Neural cell (in vitro differentiated cells): ENCODE measurements around the gene RTN4. TPM values are rescaled to one million over a fixed set of nuclear protein-coding genes. Genes with fewer than 3 reads are reported as not detected.

ENCODE experiments used
- H2AFZ ChIP-seq: fragments of 200-600, 300-800 bp; sonication (generic), shearing (Covaris generic); 2 replicates; pipeline ENCODE4 v1.6.0; 2014; ENCODE audit warnings: low read depth, mild to moderate bottlenecking, antibody characterized with exemption, low read length, moderate library complexity
- H3F3A ChIP-seq: fragments of 200-600 bp; shearing (Covaris generic); 2 replicates; pipeline ENCODE4 v1.6.1; 2016; ENCODE audit warnings: mild to moderate bottlenecking, moderate library complexity, mixed read lengths, antibody characterized with exemption, low read length; ENCODE audit not compliant: insufficient read depth, poor library complexity, severe bottlenecking
- H3K27ac ChIP-seq: fragments of 200-600, 300-800 bp; sonication (generic), shearing (Covaris generic); 2 replicates; pipeline ENCODE4 v1.5.1; 2014; ENCODE audit warnings: mild to moderate bottlenecking, low read length, moderate library complexity
- H3K27me3 ChIP-seq: fragments of 300-800, 200-600 bp; sonication (generic), shearing (Covaris generic); 2 replicates; pipeline ENCODE4 v1.6.0; 2014; ENCODE audit warnings: mild to moderate bottlenecking, low read depth, low read length, moderate library complexity; ENCODE audit not compliant: insufficient read depth
- H3K36me3 ChIP-seq: fragments of 300-800, 200-600 bp; sonication (generic), shearing (Covaris generic); 2 replicates; pipeline ENCODE4 v1.5.1; 2014; ENCODE audit warnings: mild to moderate bottlenecking, antibody characterized with exemption, low read length, moderate library complexity; ENCODE audit not compliant: insufficient read depth
- H3K4me2 ChIP-seq: fragments of 300-800, 200-600 bp; sonication (generic), shearing (Covaris generic); 2 replicates; pipeline ENCODE4 v1.6.0; 2014; ENCODE audit warnings: mild to moderate bottlenecking, low read length
- H3K4me3 ChIP-seq: fragments of 300-800, 200-600 bp; sonication (generic), shearing (Covaris generic); 2 replicates; pipeline ENCODE4 v1.5.1; 2014; ENCODE audit warnings: mild to moderate bottlenecking, low read length, moderate library complexity
- H3K79me2 ChIP-seq: fragments of 200-600 bp; shearing (Covaris generic); replicated peaks from 2 replicates; pipeline ENCODE4 v1.6.0; 2014; ENCODE audit warnings: mild to moderate bottlenecking, low read length, moderate library complexity; ENCODE audit not compliant: insufficient read depth
- H3K9ac ChIP-seq: fragments of 300-800, 200-600 bp; sonication (generic), shearing (Covaris generic); 2 replicates; pipeline ENCODE4 v1.6.1; 2016; ENCODE audit warnings: mild to moderate bottlenecking, low read length, mixed read lengths
- H3K9me2 ChIP-seq: fragments of 200-600 bp; shearing (Covaris generic); 2 replicates; pipeline ENCODE4 v1.6.1; 2016; ENCODE audit warnings: mild to moderate bottlenecking, low read length, mixed read lengths; ENCODE audit not compliant: insufficient read depth
- H3K9me3 ChIP-seq: fragments of 200-600, 300-800 bp; sonication (generic), shearing (Covaris generic); 2 replicates; pipeline ENCODE4 v1.6.1; 2016; ENCODE audit warnings: mild to moderate bottlenecking, mixed run types, low read length, moderate library complexity, mixed read lengths
- H4K20me1 ChIP-seq: fragments of 200-600 bp; shearing (Covaris generic); 2 replicates; pipeline ENCODE4 v1.6.1; 2016; ENCODE audit warnings: mild to moderate bottlenecking, mixed run types; ENCODE audit not compliant: insufficient read depth
- EP300 ChIP-seq: fragments of 450-650 bp; conservative IDR thresholded peaks from 2 replicates; pipeline ENCODE4 v1.6.1; 2014; ENCODE audit warnings: antibody characterized with exemption, mild to moderate bottlenecking, moderate library complexity; ENCODE audit not compliant: poor library complexity, severe bottlenecking
- EZH2 ChIP-seq: fragments of 200-600, 300-800 bp; shearing (Covaris generic), sonication (generic); IDR thresholded peaks from 2 replicates; pipeline ENCODE4 v1.6.1; 2014; ENCODE audit warnings: antibody characterized with exemption, low read length, borderline replicate concordance, mild to moderate bottlenecking; ENCODE audit not compliant: insufficient read depth, poor library complexity, severe bottlenecking
- MXI1 ChIP-seq: fragments of 450-650 bp; conservative IDR thresholded peaks from 2 replicates; pipeline ENCODE4 v1.6.1; 2014; ENCODE audit warnings: antibody characterized with exemption, mild to moderate bottlenecking; ENCODE audit not compliant: poor library complexity, severe bottlenecking
- POLR2AphosphoS5 ChIP-seq: IDR thresholded peaks from 2 replicates; pipeline ENCODE4 v1.6.1; 2012
- RAD21 ChIP-seq: fragments of 450-650 bp; conservative IDR thresholded peaks from 2 replicates; pipeline ENCODE4 v1.6.1; 2014; ENCODE audit warnings: antibody characterized with exemption, mild to moderate bottlenecking, moderate library complexity
- SMC3 ChIP-seq: fragments of 450-650 bp; conservative IDR thresholded peaks from 2 replicates; pipeline ENCODE4 v1.6.1; 2014; ENCODE audit warnings: antibody characterized with exemption, mild to moderate bottlenecking, moderate library complexity; ENCODE audit not compliant: poor library complexity
- TAF1 ChIP-seq: IDR thresholded peaks from 2 replicates; pipeline ENCODE4 v1.6.1; 2012; ENCODE audit warnings: low read depth
- polyA plus RNA-seq: library from polyadenylated mRNA; depleted of rRNA; stranded (reverse); fragments of >200 nt; gene quantifications from 2 replicates; pipeline ENCODE4 v1.2.3, GENCODE V29; 2014
- TF ChIP-seq, protein P1 (sequence below): IDR thresholded peaks from 2 replicates; pipeline ENCODE4 v1.6.1; 2012; ENCODE audit warnings: borderline replicate concordance
- TF ChIP-seq, protein P2 (sequence below): fragments of 450-650 bp; IDR thresholded peaks from 2 replicates; pipeline ENCODE4 v1.5.1; 2014; ENCODE audit warnings: antibody characterized with exemption, mild to moderate bottlenecking, moderate library complexity; ENCODE audit not compliant: poor library complexity, severe bottlenecking

Gene RTN4
- polyA plus RNA-seq, 1 donor from 2014 or later, result 582 TPM

DNA sequence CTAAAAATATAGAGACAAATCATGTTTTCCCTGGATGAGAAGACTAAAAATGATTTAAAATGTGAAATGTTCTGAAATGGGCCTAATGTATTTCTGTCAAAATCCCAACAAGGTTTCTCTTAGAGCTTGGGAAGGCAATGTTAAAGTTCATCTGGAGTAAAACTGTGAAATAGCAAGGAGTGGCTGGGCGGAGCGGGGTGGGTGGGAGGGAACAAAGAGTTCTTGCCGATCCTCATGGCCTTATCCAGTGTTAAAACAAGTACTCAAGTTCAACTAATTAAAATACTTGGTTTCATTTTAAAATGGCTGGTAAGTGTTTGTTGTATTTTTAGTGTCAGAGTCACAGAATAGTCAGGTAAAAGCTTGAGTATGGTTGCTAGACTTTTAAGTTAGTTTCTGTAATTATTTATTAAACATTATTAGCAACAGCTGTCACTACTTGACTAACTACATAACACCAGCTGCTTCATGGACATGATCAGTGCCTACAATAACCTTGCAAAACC, 87.3 kb downstream of the RTN4 start:
- no peaks in the 10 kb centered on the region for H3K27me3 ChIP-seq
- peaks cover 3% of the 10 kb centered on the region for H3K36me3 ChIP-seq
- H3K4me2 ChIP-seq, result no peak overlapping the region
- H3K9me3 ChIP-seq, result no peaks in the 10 kb centered on the region
- H3F3A ChIP-seq, result no peaks in the 10 kb centered on the region
- H4K20me1 ChIP-seq, result no peaks in the 10 kb centered on the region
- H3K79me2 ChIP-seq, result no peaks in the 10 kb centered on the region
- H3K9ac ChIP-seq, result no peak overlapping the region
- H3K9me2 ChIP-seq, result no peaks in the 10 kb centered on the region
- H2AFZ ChIP-seq, result no peak overlapping the region
- H3K27ac ChIP-seq, result no peak overlapping the region
- TF ChIP-seq MXI1 (no peak), EZH2 (no peak), POLR2AphosphoS5 (no peak), TAF1 (no peak), EP300 (no peak), SMC3 (no peak), RAD21 (no peak)
- TF ChIP-seq, protein P1, sequence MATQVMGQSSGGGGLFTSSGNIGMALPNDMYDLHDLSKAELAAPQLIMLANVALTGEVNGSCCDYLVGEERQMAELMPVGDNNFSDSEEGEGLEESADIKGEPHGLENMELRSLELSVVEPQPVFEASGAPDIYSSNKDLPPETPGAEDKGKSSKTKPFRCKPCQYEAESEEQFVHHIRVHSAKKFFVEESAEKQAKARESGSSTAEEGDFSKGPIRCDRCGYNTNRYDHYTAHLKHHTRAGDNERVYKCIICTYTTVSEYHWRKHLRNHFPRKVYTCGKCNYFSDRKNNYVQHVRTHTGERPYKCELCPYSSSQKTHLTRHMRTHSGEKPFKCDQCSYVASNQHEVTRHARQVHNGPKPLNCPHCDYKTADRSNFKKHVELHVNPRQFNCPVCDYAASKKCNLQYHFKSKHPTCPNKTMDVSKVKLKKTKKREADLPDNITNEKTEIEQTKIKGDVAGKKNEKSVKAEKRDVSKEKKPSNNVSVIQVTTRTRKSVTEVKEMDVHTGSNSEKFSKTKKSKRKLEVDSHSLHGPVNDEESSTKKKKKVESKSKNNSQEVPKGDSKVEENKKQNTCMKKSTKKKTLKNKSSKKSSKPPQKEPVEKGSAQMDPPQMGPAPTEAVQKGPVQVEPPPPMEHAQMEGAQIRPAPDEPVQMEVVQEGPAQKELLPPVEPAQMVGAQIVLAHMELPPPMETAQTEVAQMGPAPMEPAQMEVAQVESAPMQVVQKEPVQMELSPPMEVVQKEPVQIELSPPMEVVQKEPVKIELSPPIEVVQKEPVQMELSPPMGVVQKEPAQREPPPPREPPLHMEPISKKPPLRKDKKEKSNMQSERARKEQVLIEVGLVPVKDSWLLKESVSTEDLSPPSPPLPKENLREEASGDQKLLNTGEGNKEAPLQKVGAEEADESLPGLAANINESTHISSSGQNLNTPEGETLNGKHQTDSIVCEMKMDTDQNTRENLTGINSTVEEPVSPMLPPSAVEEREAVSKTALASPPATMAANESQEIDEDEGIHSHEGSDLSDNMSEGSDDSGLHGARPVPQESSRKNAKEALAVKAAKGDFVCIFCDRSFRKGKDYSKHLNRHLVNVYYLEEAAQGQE, result no peak
- TF ChIP-seq, protein P2, sequence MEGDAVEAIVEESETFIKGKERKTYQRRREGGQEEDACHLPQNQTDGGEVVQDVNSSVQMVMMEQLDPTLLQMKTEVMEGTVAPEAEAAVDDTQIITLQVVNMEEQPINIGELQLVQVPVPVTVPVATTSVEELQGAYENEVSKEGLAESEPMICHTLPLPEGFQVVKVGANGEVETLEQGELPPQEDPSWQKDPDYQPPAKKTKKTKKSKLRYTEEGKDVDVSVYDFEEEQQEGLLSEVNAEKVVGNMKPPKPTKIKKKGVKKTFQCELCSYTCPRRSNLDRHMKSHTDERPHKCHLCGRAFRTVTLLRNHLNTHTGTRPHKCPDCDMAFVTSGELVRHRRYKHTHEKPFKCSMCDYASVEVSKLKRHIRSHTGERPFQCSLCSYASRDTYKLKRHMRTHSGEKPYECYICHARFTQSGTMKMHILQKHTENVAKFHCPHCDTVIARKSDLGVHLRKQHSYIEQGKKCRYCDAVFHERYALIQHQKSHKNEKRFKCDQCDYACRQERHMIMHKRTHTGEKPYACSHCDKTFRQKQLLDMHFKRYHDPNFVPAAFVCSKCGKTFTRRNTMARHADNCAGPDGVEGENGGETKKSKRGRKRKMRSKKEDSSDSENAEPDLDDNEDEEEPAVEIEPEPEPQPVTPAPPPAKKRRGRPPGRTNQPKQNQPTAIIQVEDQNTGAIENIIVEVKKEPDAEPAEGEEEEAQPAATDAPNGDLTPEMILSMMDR, result no peak
- no peak overlapping the region for H3K4me3 ChIP-seq

- Histone ChIP-seq H3K9me3 (no peaks in the 10 kb centered on the region), H3K4me3 (no peak overlapping the region), H3K27ac (no peak overlapping the region), H3K27me3 (no peaks in the 10 kb centered on the region), H3K4me2 (no peak overlapping the region), H3K36me3 (no peaks in the 10 kb centered on the region), H3K9ac (no peak overlapping the region), H3K9me2 (no peaks in the 10 kb centered on the region), H4K20me1 (no peaks in the 10 kb centered on the region), H3K79me2 (no peaks in the 10 kb centered on the region), H3F3A (no peaks in the 10 kb centered on the region), H2AFZ (no peak overlapping the region)
- TF ChIP-seq RAD21, result no peak
- TF ChIP-seq TAF1, result no peak
- TF ChIP-seq EP300, result no peak
- TF ChIP-seq, protein P1, result no peak
- TF ChIP-seq, protein P2, result no peak
- TF ChIP-seq SMC3, result no peak
- no peak for TF ChIP-seq POLR2AphosphoS5
- no peak for TF ChIP-seq EZH2
- TF ChIP-seq MXI1, result no peak
Measured at GRCh38 chr2:54962511-54962910, 87.7 kb downstream of the RTN4 start.
